ENCODE measurements around the gene CDC42SE2. TPM values are rescaled to one million over a fixed set of nuclear protein-coding genes. Genes with fewer than 3 reads are reported as not detected.

Gene CDC42SE2
- total and polyA plus RNA-seq, 5 donors from 2014 or later: 241 to 429 (median 379) TPM

DNA sequence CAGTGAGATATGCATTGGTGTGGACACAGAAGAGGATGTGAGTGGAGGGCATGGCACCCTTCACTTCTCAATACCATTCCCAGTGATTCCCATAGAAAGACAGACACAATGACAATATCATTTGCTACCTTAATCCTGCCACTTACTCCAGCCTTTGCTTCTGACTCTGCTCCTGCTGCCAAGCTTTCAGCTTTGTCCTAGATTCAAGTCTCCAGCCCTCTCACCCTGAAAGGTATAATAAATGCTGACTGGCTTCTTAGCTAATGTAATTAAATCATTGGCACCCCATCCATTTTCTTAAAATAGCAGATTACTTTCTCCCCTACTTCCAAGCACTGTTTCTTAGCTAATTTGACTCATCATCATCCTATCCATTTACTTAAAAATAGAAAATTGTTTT is 41.1 kb upstream of the CDC42SE2 start:
- Histone ChIP-seq H3K27me3 (ENCODE audit: control insufficient read depth, insufficient read depth, low read length) (no peaks in the 10 kb centered on the region), H3K27ac (ENCODE audit: insufficient read depth, low read length, poor library complexity, severe bottlenecking) (no peak overlapping the region), H3K4me3 (ENCODE audit: low read depth, low read length) (no peak overlapping the region), H3K9me3 (ENCODE audit: control insufficient read depth in 2 of 2, low read length in 2 of 2) (no peaks in the 10 kb centered on the region), H3K36me3 (ENCODE audit: control insufficient read depth, insufficient read depth, low read length) (no peaks in the 10 kb centered on the region), H3K4me1 (ENCODE audit: control insufficient read depth, insufficient read depth, low read length, poor library complexity, severe bottlenecking) (peaks cover 14% of the 10 kb centered on the region)
- no peak overlapping the region for H3K4me3 Mint-ChIP-seq
- peak overlapping the region in 1 of 3 donors; percentile 29 for H3K27ac Mint-ChIP-seq
- H3K9me3 Mint-ChIP-seq: no peaks in the 10 kb centered on the region
- ATAC-seq (ENCODE audit: low read depth in 2 of 2): no peak
- peaks cover 5 to 24% (median 10%) of the 10 kb centered on the region in 4 donors for H3K4me1 Mint-ChIP-seq
- no peaks in the 10 kb centered on the region for H3K27me3 Mint-ChIP-seq
- no peaks in the 10 kb centered on the region for H3K36me3 Mint-ChIP-seq
- no peak for DNase-seq

DNA sequence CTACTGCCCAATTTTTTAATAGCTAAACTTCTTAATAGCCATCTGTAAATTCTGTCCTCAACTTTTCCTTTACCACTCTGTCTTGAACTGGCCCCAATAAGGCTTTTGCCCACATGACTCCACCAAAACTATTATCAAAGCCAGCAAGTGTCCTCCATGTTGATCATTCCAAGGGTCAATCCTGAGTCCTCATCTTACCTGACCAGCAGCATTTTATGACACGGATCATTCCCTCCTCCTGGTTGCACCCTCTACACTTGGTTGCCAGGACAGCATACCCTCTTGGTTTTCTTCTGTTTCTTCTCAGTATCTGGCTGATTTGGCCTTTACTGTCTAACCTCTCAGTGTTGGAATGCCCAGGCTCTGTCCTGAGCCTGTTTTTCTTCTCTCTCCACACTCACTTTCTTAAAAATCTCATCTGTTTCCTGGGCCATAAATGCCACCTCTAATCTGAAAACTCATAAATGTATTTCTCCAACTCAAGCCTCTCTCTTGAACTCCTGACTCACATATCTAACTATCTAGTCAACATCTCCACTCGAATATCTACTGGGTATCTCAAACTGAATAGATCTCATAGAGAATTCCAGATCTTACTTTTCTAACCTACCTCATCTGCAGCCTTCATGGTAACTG is 40.0 kb upstream of the CDC42SE2 start:
- Histone ChIP-seq H3K4me3 (ENCODE audit: low read depth, low read length) (no peak overlapping the region), H3K27me3 (ENCODE audit: control insufficient read depth, insufficient read depth, low read length) (no peaks in the 10 kb centered on the region), H3K27ac (ENCODE audit: insufficient read depth, low read length, poor library complexity, severe bottlenecking) (no peak overlapping the region), H3K9me3 (ENCODE audit: control insufficient read depth in 2 of 2, low read length in 2 of 2) (no peaks in the 10 kb centered on the region), H3K4me1 (ENCODE audit: control insufficient read depth, insufficient read depth, low read length, poor library complexity, severe bottlenecking) (peaks cover 14% of the 10 kb centered on the region), H3K36me3 (ENCODE audit: control insufficient read depth, insufficient read depth, low read length) (no peaks in the 10 kb centered on the region)
- DNase-seq: no peak
- ATAC-seq (ENCODE audit: low read depth in 2 of 2): no peak
- no peaks in the 10 kb centered on the region for H3K9me3 Mint-ChIP-seq
- no peaks in the 10 kb centered on the region for H3K27me3 Mint-ChIP-seq
- H3K27ac Mint-ChIP-seq: no peak overlapping the region
- no peaks in the 10 kb centered on the region for H3K36me3 Mint-ChIP-seq
- H3K4me1 Mint-ChIP-seq: peaks cover 5 to 17% (median 8%) of the 10 kb centered on the region in 4 donors
- H3K4me3 Mint-ChIP-seq: no peak overlapping the region

DNA sequence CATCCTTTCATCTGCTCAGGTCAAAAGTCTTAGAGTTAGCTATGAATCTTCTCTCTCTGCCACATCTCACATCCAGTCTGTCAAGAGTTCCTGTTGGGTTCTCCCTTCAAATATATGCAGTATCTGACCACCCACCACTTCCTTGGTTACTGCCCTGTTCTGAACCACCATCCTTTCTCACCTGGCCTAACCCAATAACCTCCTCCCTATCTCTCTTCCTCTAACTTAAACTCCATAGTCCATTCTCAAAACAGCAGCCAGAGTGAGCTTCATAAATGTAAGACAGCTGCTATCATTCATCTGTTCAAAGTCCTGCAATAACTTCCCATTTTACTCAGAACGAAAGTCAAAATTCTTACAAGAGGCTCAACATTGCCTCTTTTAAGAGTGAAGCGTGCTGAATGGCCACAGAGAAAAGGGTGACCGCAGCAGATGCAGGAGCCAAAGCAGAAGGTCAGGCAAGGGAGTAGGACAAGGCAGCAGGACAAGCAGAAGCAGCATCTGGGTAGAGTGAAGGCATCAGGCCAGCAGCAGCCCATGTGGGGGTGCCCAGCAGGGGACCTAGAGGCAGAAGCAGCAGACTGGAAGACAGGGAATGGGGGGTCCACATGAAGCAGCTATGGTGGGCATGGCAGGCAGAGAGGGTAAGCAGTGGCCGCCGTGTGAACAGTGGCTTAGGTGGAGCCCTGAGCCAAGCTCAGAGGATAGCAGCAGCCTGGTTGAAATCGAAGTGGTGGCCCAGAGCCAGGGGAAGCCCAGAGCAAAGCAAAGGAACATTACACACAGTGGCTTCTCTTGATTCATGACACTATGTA is 39.3 kb upstream of the CDC42SE2 start:
- H3K27me3 Mint-ChIP-seq: no peaks in the 10 kb centered on the region
- H3K4me3 Mint-ChIP-seq: no peak overlapping the region
- Histone ChIP-seq H3K4me1 (ENCODE audit: control insufficient read depth, insufficient read depth, low read length, poor library complexity, severe bottlenecking) (peaks cover 14% of the 10 kb centered on the region), H3K27me3 (ENCODE audit: control insufficient read depth, insufficient read depth, low read length) (no peaks in the 10 kb centered on the region), H3K4me3 (ENCODE audit: low read depth, low read length) (no peak overlapping the region), H3K36me3 (ENCODE audit: control insufficient read depth, insufficient read depth, low read length) (no peaks in the 10 kb centered on the region), H3K9me3 (ENCODE audit: control insufficient read depth in 2 of 2, low read length in 2 of 2) (no peaks in the 10 kb centered on the region), H3K27ac (ENCODE audit: insufficient read depth, low read length, poor library complexity, severe bottlenecking) (no peak overlapping the region)
- ATAC-seq (ENCODE audit: low read depth in 2 of 2): peak; percentile 33 to 53
- peak in 1 of 3 donors; percentile 58 for DNase-seq
- no peak overlapping the region for H3K27ac Mint-ChIP-seq
- no peaks in the 10 kb centered on the region for H3K36me3 Mint-ChIP-seq
- H3K9me3 Mint-ChIP-seq: no peaks in the 10 kb centered on the region
- H3K4me1 Mint-ChIP-seq: peaks cover 1 to 17% (median 7%) of the 10 kb centered on the region in 4 donors

DNA sequence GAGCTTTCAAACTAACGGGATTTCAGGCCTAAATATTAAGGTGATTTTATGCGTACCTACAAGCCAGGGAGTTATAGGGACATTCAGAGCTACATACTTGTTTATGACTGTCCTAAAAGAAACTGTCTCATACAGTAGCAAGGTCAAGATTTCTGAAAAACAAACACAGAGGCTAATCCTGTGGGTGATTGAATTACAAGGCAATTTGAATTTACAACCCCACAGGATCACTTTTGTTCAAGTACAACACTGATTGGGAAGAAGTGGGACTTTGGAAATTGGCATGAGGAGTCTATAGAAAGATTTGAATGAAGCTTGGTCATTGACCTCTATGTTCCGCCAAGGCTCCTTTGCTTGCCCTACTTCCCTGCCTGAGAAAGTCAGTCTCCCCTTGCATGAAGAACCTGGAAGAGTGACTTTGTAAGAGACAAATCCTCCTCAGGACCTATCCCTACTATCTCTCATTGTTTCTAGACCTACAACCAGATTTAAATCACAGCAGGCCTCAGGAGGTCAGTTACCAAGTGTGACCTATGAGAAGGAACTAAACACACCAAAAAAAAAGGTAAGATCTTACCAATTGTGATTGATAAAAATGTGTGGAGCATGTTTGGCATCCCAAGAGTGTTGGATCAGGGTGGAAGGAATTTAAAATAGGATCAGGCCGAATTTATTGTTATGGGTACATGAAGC is 38.4 kb upstream of the CDC42SE2 start:
- Histone ChIP-seq H3K27ac (ENCODE audit: insufficient read depth, low read length, poor library complexity, severe bottlenecking) (no peak overlapping the region), H3K4me1 (ENCODE audit: control insufficient read depth, insufficient read depth, low read length, poor library complexity, severe bottlenecking) (peaks cover 14% of the 10 kb centered on the region), H3K4me3 (ENCODE audit: low read depth, low read length) (no peak overlapping the region), H3K36me3 (ENCODE audit: control insufficient read depth, insufficient read depth, low read length) (no peaks in the 10 kb centered on the region), H3K27me3 (ENCODE audit: control insufficient read depth, insufficient read depth, low read length) (no peaks in the 10 kb centered on the region), H3K9me3 (ENCODE audit: control insufficient read depth in 2 of 2, low read length in 2 of 2) (no peaks in the 10 kb centered on the region)
- Mint-ChIP-seq H3K27me3 (no peaks in the 10 kb centered on the region), H3K36me3 (no peaks in the 10 kb centered on the region), H3K4me1 (peaks cover 0 to 23% (median 9%) of the 10 kb centered on the region in 4 donors), H3K27ac (no peak overlapping the region), H3K4me3 (no peak overlapping the region), H3K9me3 (no peaks in the 10 kb centered on the region)
- DNase-seq (no peak), ATAC-seq (ENCODE audit: low read depth in 2 of 2) (no peak)

DNA sequence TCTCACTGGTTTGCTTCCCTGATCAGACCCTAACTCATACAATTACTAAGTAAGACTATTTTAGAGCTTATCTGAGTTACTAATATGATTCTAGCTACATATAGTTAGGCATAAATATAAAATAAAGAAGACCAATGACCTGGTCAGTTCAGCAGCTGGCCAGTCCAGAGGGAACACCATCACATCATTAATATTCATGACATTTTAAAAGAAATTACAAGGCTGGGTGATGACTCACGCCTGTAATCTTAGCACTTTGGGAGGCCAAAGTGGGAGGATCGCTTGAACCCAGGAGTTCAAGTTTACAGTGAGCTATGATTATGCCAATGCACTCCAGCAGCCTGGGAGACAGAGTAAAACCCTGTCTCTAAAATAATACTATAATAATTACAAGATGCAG is 37.0 kb upstream of the CDC42SE2 start:
- Mint-ChIP-seq H3K9me3 (no peaks in the 10 kb centered on the region), H3K4me3 (no peak overlapping the region), H3K27me3 (no peaks in the 10 kb centered on the region), H3K4me1 (peaks cover 0 to 17% (median 9%) of the 10 kb centered on the region in 4 donors), H3K36me3 (no peaks in the 10 kb centered on the region), H3K27ac (no peak overlapping the region)
- no peak for DNase-seq
- Histone ChIP-seq H3K9me3 (ENCODE audit: control insufficient read depth in 2 of 2, low read length in 2 of 2) (no peaks in the 10 kb centered on the region), H3K27me3 (ENCODE audit: control insufficient read depth, insufficient read depth, low read length) (no peaks in the 10 kb centered on the region), H3K27ac (ENCODE audit: insufficient read depth, low read length, poor library complexity, severe bottlenecking) (no peak overlapping the region), H3K36me3 (ENCODE audit: control insufficient read depth, insufficient read depth, low read length) (no peaks in the 10 kb centered on the region), H3K4me3 (ENCODE audit: low read depth, low read length) (no peak overlapping the region), H3K4me1 (ENCODE audit: control insufficient read depth, insufficient read depth, low read length, poor library complexity, severe bottlenecking) (peaks cover 14% of the 10 kb centered on the region)
- ATAC-seq (ENCODE audit: low read depth in 2 of 2): no peak

DNA sequence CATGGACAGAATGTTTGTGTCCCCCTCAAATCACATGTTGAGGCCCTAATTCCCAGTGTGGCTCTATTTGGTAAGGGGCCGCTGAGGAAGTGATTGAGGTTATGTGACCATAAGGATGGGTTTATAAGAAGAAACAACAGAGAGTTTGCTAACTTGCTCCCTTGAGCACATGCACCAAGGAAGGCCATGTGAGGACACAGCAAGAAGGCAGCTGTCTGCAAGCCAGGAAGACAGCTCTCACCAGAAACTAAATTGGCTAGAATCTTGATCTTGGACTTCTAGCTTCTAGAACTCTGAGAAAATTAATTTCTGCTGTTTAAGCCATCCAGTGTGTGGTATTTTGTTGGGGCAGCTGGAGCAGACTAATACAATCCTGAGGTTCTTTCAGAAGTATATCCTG is 35.2 kb upstream of the CDC42SE2 start:
- Mint-ChIP-seq H3K4me1 (peaks cover 0 to 11% (median 3%) of the 10 kb centered on the region in 4 donors), H3K27me3 (no peaks in the 10 kb centered on the region), H3K27ac (no peak overlapping the region), H3K4me3 (no peak overlapping the region), H3K36me3 (no peaks in the 10 kb centered on the region), H3K9me3 (no peaks in the 10 kb centered on the region)
- H3K4me1 ChIP-seq (ENCODE audit: control insufficient read depth, insufficient read depth, low read length, poor library complexity, severe bottlenecking): peaks cover 13% of the 10 kb centered on the region
- no peaks in the 10 kb centered on the region for H3K9me3 ChIP-seq (ENCODE audit: control insufficient read depth in 2 of 2, low read length in 2 of 2)
- no peaks in the 10 kb centered on the region for H3K36me3 ChIP-seq (ENCODE audit: control insufficient read depth, insufficient read depth, low read length)
- no peak for DNase-seq
- no peak for ATAC-seq (ENCODE audit: low read depth in 2 of 2)
- H3K4me3 ChIP-seq (ENCODE audit: low read depth, low read length): no peak overlapping the region
- no peaks in the 10 kb centered on the region for H3K27me3 ChIP-seq (ENCODE audit: control insufficient read depth, insufficient read depth, low read length)
- H3K27ac ChIP-seq (ENCODE audit: insufficient read depth, low read length, poor library complexity, severe bottlenecking): no peak overlapping the region

DNA sequence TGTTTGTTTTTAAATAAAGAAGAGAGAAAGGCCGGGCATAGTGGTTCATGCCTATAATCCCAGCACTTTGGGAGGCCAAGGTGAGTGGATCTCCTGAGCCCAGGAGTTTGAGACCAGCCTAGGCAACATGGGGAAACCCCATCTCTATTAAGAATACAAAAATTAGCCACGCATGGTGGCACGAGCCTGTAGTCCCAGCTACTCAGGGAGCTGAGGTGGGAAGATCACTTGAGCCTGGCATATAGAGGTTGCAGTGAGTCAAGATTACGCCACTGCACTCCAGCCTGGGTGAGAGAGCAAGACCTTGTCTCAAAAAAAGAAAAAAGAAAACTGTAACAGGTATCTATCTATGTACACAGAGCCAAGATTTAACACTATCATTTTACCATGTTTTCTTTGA is 34.2 kb upstream of the CDC42SE2 start:
- ATAC-seq (ENCODE audit: low read depth in 2 of 2) (no peak), DNase-seq (no peak)
- no peaks in the 10 kb centered on the region for H3K27me3 ChIP-seq (ENCODE audit: control insufficient read depth, insufficient read depth, low read length)
- Mint-ChIP-seq H3K4me1 (peaks cover 0 to 11% (median 3%) of the 10 kb centered on the region in 4 donors), H3K4me3 (no peak overlapping the region), H3K9me3 (no peaks in the 10 kb centered on the region), H3K27ac (peak overlapping the region in 1 of 3 donors; percentile 51), H3K36me3 (no peaks in the 10 kb centered on the region), H3K27me3 (no peaks in the 10 kb centered on the region)
- no peaks in the 10 kb centered on the region for H3K36me3 ChIP-seq (ENCODE audit: control insufficient read depth, insufficient read depth, low read length)
- peaks cover 4% of the 10 kb centered on the region for H3K4me1 ChIP-seq (ENCODE audit: control insufficient read depth, insufficient read depth, low read length, poor library complexity, severe bottlenecking)
- no peaks in the 10 kb centered on the region for H3K9me3 ChIP-seq (ENCODE audit: control insufficient read depth in 2 of 2, low read length in 2 of 2)
- H3K4me3 ChIP-seq (ENCODE audit: low read depth, low read length): no peak overlapping the region
- H3K27ac ChIP-seq (ENCODE audit: insufficient read depth, low read length, poor library complexity, severe bottlenecking): no peak overlapping the region
